ENCODE data around the gene FAM76A.
"Not testable (repeated sequence)": the region's sequence is repeated elsewhere in the genome, so short reads cannot be mapped to it uniquely, and the experiment has no call there.

- not testable (repeated sequence) for TF ChIP-seq CTCF, POLR2A (IDR thresholded peaks at IDR 0.05)
Measured at GRCh38 chr1:27681580-27681979, 44.2 kb upstream of the FAM76A start.

Data from lower leg skin (tissue), 3 donors.